GM19193 (cell line): ENCODE measurements around the gene IRAK2.

ENCODE experiments used
- POLR2A ChIP-seq: IDR thresholded peaks from 4 replicates; pipeline ENCODE4 v1.6.1; 2011; ENCODE audit not compliant: insufficient read depth, insufficient read length; ENCODE audit errors: extremely low read depth

The IRAK2 gene

GRCh38 chr3:10226293-10226692 is 61.6 kb downstream of the IRAK2 start:
- no peak for TF ChIP-seq POLR2A

DNA sequence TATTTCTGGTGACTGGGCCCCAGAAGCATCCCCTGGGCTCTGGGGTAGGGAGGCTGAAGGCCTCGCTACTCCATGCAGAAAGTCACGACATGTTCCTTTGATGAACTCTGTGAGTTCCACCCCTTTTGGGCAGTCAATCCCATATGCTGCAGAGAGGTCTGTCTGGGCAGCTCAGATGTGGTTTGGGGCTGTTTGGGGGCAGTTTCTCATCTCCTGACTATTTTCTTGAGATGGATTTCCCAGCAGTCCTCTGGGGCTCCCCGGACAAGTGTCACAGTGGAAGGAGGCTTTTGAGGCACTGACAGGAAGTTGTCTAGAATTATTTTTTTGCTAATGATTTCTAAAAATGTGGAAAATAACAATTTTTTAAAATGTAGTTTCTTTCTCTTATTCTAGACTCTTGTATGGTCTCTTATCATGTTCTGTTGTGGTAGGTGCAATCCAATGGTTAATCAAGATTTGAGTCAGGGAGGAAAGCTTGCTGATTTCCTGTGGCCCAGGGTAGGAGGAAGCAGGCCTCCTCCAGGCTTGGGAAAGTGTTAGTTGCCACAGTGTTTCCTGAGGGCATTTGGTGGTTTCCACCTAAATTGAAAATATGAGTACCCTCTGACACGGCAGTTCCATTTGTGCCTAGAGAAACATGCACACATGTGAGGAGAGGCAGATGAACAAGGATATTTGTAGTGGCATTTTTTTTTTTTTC is 63.7 kb downstream of the IRAK2 start:
- no peak for TF ChIP-seq POLR2A

DNA sequence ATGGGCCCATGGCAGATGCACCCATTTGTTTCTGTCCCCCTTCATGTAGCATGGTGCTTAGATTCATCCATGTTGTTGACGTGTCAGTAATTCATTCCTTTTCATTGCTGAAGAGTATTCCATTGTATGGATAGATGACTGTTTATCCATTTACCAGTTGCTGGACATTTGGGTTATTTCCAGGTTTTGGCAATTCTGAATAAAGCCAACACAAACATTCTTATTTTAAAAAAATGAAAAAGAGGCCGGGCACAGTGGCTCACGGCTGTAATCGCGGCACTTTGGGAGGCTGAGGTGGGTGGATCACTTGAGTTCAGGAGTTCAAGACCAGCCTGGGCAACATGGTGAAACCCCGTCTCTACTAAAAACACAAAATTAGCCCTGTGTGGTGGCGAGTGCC is 64.9 kb downstream of the IRAK2 start:
- TF ChIP-seq POLR2A, result no peak

DNA sequence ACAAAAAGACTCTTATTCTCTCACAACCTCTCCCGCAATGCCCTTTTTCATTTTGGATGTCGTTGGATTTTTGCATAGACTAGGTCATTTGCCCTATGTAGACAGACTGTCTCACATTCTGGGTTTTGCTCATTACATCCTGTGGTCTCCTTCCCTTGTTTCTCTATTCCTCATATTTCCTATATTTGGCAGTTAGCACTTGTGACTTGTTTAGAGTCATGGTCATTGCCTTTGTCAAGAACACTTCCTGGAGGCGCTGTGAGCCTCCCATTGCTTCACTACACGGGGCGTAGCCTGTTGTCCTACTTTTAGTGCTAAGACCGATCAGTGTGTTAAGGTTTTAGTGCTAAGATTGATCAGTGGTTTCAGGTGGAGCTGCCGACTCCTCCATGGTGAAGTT is 67.4 kb downstream of the IRAK2 start:
- TF ChIP-seq POLR2A, result no peak

DNA sequence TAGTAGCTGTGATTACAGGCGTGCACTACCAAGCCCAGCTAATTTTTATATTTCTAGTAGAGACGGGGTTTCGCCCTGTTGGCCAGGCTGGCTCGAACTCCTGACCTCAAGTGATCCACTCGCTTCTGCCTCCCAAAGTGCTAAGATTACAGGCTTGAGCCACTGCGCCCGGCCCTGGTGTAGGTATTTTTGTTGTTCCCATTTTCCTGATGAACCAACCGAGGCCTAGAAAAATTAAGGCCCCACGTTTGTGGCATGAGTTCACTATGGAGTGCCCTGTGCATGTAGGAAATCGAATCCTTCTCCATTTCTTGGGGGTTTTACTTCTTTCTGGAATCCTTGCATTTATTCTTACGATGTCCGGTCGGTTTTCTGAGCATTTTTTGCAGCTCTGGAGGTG is 69.3 kb downstream of the IRAK2 start:
- no peak for TF ChIP-seq POLR2A

GRCh38 chr3:10234526-10235230 is 70.0 kb downstream of the IRAK2 start:
- no peak for TF ChIP-seq POLR2A

DNA sequence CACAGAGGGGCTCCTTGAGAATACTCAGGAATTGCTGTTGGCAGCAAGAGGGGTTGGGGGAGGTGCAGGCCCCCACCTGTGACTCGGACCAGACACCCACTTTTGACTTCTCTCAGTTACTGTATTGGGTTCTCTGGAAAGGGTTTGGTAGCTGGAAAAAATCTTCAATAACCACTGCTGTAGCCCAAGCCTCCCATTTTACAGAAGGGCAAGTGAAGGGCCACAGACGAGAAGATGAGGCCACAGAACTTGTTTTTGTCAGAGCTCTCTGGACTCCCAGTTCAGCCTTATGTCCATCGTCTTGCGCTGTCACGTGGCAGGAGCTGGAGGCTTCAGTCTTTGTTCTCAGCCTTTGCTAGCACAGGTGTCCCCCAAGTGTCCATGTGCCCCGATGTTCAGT is 70.8 kb downstream of the IRAK2 start:
- TF ChIP-seq POLR2A, result no peak

DNA sequence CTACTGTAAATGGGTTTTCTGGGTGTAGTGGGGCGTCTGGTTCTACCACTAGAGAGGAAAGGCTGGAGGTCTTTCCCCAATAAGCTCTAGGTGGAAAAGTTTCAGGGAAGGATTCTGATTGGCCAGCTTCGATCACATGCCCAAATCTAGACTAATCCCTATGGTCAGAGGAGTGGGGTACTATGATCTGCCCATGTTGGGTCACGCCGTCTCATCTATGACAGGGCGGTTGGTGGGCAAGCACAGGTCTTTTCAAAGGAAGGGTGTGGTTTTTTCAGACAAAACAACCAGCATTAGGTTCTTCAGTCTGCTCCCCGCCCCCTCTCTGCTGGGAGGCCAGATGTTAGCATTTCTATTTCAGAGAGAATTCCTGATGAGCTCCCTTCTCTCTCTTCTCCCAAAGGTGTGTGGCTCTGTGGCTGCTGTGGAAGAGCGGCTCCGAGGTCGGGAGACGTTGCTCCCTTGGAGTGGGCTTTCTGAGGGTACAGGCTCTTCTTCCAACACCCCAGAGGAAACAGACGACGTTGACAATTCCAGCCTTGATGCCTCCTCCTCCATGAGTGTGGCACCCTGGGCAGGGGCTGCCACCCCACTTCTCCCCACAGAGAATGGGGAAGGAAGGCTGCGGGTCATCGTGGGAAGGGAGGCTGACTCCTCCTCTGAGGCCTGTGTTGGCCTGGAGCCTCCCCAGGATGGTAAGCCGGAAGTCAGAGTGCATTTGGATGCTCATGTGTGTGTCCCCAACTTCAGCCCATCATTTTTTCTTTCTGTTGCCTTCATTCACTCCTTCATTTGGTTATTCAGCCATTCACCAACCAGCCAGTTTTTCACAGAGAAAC is 73.8 kb downstream of the IRAK2 start:
- TF ChIP-seq POLR2A, result no peak

DNA sequence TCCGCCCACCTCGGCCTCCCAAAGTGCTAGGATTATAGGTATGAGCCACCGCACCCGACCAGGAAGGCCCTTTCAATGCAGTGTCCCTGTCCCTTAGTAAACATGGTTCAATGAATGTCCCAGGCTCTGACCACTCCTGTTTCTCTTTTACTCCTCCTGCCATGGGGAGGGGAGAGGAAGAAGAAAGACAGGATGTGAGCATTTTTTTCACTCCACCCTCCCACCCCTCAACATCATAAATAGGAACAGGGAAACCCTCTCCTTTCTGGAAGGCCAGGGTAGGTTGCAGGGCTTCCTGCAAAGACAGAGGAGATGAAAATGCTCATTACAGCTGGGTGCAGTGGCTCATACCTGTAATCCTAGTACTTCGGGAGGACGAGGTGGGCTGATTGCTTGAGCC is 76.1 kb downstream of the IRAK2 start:
- TF ChIP-seq POLR2A, result no peak

GRCh38 chr3:10242182-10243065 is 77.7 kb downstream of the IRAK2 start:
- no peak for TF ChIP-seq POLR2A

DNA sequence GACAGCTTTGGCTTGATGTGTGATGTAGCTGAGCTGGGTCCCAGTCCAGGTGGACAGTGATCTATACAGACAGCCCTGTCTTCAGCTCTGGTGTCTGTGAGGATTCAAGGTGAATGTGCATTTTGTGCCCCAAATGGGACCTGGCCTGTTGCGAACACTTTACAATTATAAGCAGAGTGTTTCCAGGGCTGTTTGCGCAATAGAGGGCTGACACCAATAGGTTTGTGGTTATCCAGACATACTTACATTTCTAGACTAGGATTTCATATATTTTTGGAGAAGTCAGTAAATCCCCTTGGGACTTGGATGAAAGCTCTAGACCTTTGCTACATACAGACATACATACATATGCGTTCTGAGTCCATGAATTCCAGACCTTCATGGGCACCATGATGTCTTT is 79.3 kb downstream of the IRAK2 start:
- no peak for TF ChIP-seq POLR2A

DNA sequence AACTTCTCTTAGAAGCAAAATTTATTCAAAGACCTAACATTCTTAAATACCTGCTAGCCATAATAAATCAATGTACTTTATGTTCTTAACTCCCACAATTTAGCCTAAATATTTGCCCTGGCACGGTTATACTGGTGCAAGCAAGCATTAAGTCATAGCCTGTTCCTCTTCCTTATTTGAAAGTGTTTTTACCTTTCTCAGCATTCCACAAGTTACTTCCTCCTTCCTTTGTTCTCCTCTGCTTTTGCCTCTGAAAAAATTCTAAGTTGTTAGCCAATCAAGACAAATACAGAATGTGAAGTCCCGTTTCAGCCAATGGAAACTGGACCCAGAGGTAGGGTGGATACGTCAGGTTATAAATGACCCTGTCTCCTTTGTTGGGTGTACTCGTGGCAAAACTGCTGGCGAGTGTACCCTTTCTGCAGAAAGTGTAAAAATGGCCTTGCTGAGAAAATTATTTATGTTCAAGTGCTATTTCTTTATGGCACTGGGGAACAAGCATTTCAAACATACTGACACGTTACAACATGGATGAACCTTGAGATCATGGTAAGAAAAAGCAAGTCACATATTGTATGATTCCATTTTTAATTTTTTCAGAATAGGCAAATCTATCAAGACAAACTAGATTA is 80.5 kb downstream of the IRAK2 start:
- no peak for TF ChIP-seq POLR2A

- no peak for TF ChIP-seq POLR2A
Measured at GRCh38 chr3:10247679-10248183, 83.0 kb downstream of the IRAK2 start.
